Activated CD4-positive, alpha-beta memory T cell treated with anti-CD3 and anti-CD28 coated beads, Interleukin-2, amount 10 ng/mL, durations not matched to agents 7 days and 5 days (primary cell): ENCODE data around the gene DNM2. TPM values are rescaled to one million over a fixed set of nuclear protein-coding genes. Genes with fewer than 3 reads are reported as not detected.

Experiments used
- CTCF ChIA-PET: fragments of 350-600 bp; sonication (Branson Sonifier 250); formaldehyde crosslinking; loops from one replicate; lab custom pipeline; 2021; ENCODE audit warnings: antibody characterized with exemption, inconsistent platforms; lab: Charles Lee
- POLR2A ChIA-PET: fragments of 350-600 bp; sonication (Branson Sonifier 250); formaldehyde crosslinking; loops from one replicate; lab custom pipeline; 2021; ENCODE audit warnings: antibody characterized with exemption; lab: Charles Lee
- DNase-seq: peaks from one replicate; pipeline ENCODE4 v3.0.0-alpha.2; 2020
- H3K27ac Mint-ChIP-seq: one replicate; pipeline ENCODE4 v1.8.0; 2021; ENCODE audit warnings: mild to moderate bottlenecking, mixed read lengths
- H3K27me3 Mint-ChIP-seq: one replicate; pipeline ENCODE4 v1.8.0; 2021; ENCODE audit warnings: mixed read lengths
- H3K36me3 Mint-ChIP-seq: one replicate; pipeline ENCODE4 v1.8.0; 2021; ENCODE audit warnings: low read depth, mixed read lengths
- H3K4me1 Mint-ChIP-seq: one replicate; pipeline ENCODE4 v1.8.0; 2021; ENCODE audit warnings: mixed read lengths
- H3K4me3 Mint-ChIP-seq: one replicate; pipeline ENCODE4 v1.8.0; 2021; ENCODE audit warnings: mild to moderate bottlenecking, mixed read lengths
- H3K9me3 Mint-ChIP-seq: one replicate; pipeline ENCODE4 v1.8.0; 2021; ENCODE audit warnings: mixed read lengths
- total RNA-seq, 2 experiments: library from RNA; stranded (reverse); gene quantifications; one replicate each; pipeline ENCODE4 v1.2.3, GENCODE V29; 2021

The DNM2 gene
- total RNA-seq, 2 experiments from 2014 or later = 277 to 288 TPM

- no peaks in the 10 kb centered on the region for H3K9me3 Mint-ChIP-seq
- no peaks in the 10 kb centered on the region for H3K27me3 Mint-ChIP-seq
- no peak overlapping the region for H3K4me3 Mint-ChIP-seq
- peaks cover 35% of the 10 kb centered on the region for H3K4me1 Mint-ChIP-seq
- POLR2A ChIA-PET = no interaction called here
- no peak overlapping the region for H3K27ac Mint-ChIP-seq
- DNase-seq = no peak
- CTCF ChIA-PET = interaction anchor here (1.6 kb wide), 1 partner anchor 100 kb away, joined by 5 read pairs; the partner anchor contains the start of gene DNM2
- peaks cover 69% of the 10 kb centered on the region for H3K36me3 Mint-ChIP-seq
Measured at GRCh38 chr19:10817291-10818038, 99.6 kb downstream of the DNM2 start.

GRCh38 chr19:10818301-10819123 lies 100.6 kb downstream of the DNM2 start:
- H3K4me1 Mint-ChIP-seq = peaks cover 25% of the 10 kb centered on the region
- no peak for DNase-seq
- ChIA-PET CTCF (interaction anchor here (1.6 kb wide), 1 partner anchor 101 kb away, joined by 5 read pairs; the partner anchor contains the start of gene DNM2), POLR2A (no interaction called here)
- peaks cover 64% of the 10 kb centered on the region for H3K36me3 Mint-ChIP-seq
- H3K27me3 Mint-ChIP-seq = no peaks in the 10 kb centered on the region
- no peak overlapping the region for H3K27ac Mint-ChIP-seq
- H3K9me3 Mint-ChIP-seq = no peaks in the 10 kb centered on the region
- H3K4me3 Mint-ChIP-seq = no peak overlapping the region

GRCh38 chr19:10819124-10820060 lies 101.5 kb downstream of the DNM2 start:
- CTCF ChIA-PET = interaction anchor here (1.6 kb wide), 1 partner anchor 102 kb away, joined by 5 read pairs; the partner anchor contains the start of gene DNM2
- Mint-ChIP-seq H3K9me3 (no peaks in the 10 kb centered on the region), H3K4me3 (no peak overlapping the region), H3K36me3 (peaks cover 69% of the 10 kb centered on the region), H3K4me1 (peaks cover 23% of the 10 kb centered on the region), H3K27ac (no peak overlapping the region), H3K27me3 (no peaks in the 10 kb centered on the region)
- no peak for DNase-seq
- POLR2A ChIA-PET = no interaction called here

GRCh38 chr19:10820173-10820572 lies 102.3 kb downstream of the DNM2 start:
- Mint-ChIP-seq H3K27ac (no peak overlapping the region), H3K27me3 (no peaks in the 10 kb centered on the region), H3K36me3 (peaks cover 70% of the 10 kb centered on the region), H3K9me3 (no peaks in the 10 kb centered on the region), H3K4me1 (peaks cover 16% of the 10 kb centered on the region), H3K4me3 (no peak overlapping the region)
- CTCF ChIA-PET = interaction anchor here (0.7 to 2.5 kb wide), 7 partner anchors 9 to 118 kb away, joined by 3 to 23 read pairs (median 3); partner anchors contain the start of genes DNM2, QTRT1 and TMED1
- no peak for DNase-seq
- POLR2A ChIA-PET = interaction anchor here (0.8 to 2.3 kb wide), 4 partner anchors 14 to 103 kb away, joined by 3 to 14 read pairs (median 9); partner anchors contain the start of genes DNM2 and TMED1

GRCh38 chr19:10823690-10824089 lies 105.8 kb downstream of the DNM2 start:
- POLR2A ChIA-PET = interaction anchor here (1.0 kb wide), 1 partner anchor 10 kb away, joined by 3 read pairs; no protein-coding TSS in a partner anchor
- no peak overlapping the region for H3K4me3 Mint-ChIP-seq

GRCh38 chr19:10826231-10826630 lies 108.4 kb downstream of the DNM2 start:
- Mint-ChIP-seq H3K27me3 (no peaks in the 10 kb centered on the region), H3K9me3 (no peaks in the 10 kb centered on the region), H3K4me1 (peaks cover 3% of the 10 kb centered on the region), H3K4me3 (no peak overlapping the region), H3K27ac (no peak overlapping the region), H3K36me3 (peaks cover 49% of the 10 kb centered on the region)
- DNase-seq = no peak
- ChIA-PET POLR2A (interaction anchor here (2.1 kb wide), 1 partner anchor 9 kb away, joined by 8 read pairs; the partner anchor contains the start of gene TMED1), CTCF (interaction anchor here (0.6 to 0.7 kb wide), 2 partner anchors 32 to 181 kb away, joined by 3 to 4 read pairs; no protein-coding TSS in a partner anchor)

More at GRCh38 chr19:10823690-10824089, 105.8 kb downstream of the DNM2 start:
- H3K4me1 Mint-ChIP-seq = peaks cover 16% of the 10 kb centered on the region
- H3K27ac Mint-ChIP-seq = no peak overlapping the region
- H3K27me3 Mint-ChIP-seq = no peaks in the 10 kb centered on the region
- peaks cover 64% of the 10 kb centered on the region for H3K36me3 Mint-ChIP-seq
- DNase-seq = no peak
- no peaks in the 10 kb centered on the region for H3K9me3 Mint-ChIP-seq
- CTCF ChIA-PET = interaction anchor here (0.6 to 1.0 kb wide), 2 partner anchors 28 to 35 kb away, joined by 3 read pairs; no protein-coding TSS in a partner anchor

- Mint-ChIP-seq H3K36me3 (peaks cover 43% of the 10 kb centered on the region), H3K27ac (no peak overlapping the region), H3K4me1 (no peaks in the 10 kb centered on the region), H3K27me3 (no peaks in the 10 kb centered on the region), H3K4me3 (no peak overlapping the region), H3K9me3 (no peaks in the 10 kb centered on the region)
- DNase-seq = no peak
- ChIA-PET POLR2A (interaction anchor here (2.1 kb wide), 1 partner anchor 9 kb away, joined by 8 read pairs; the partner anchor contains the start of gene TMED1), CTCF (interaction anchor here (0.6 to 1.6 kb wide), 4 partner anchors 22 to 181 kb away, joined by 3 to 6 read pairs (median 4); partner anchors contain the start of gene C19orf38)
Measured at GRCh38 chr19:10826846-10827245, 109.0 kb downstream of the DNM2 start.

- H3K9me3 Mint-ChIP-seq = no peaks in the 10 kb centered on the region
- H3K4me1 Mint-ChIP-seq = no peaks in the 10 kb centered on the region
- CTCF ChIA-PET = interaction anchor here (0.9 to 2.6 kb wide), 5 partner anchors 8 to 112 kb away, joined by 3 to 12 read pairs (median 6); no protein-coding TSS in a partner anchor
- peaks cover 35% of the 10 kb centered on the region for H3K36me3 Mint-ChIP-seq
- POLR2A ChIA-PET = interaction anchor here (1.1 kb wide), 1 partner anchor 111 kb away, joined by 6 read pairs; the partner anchor contains the start of gene DNM2
- H3K27ac Mint-ChIP-seq = no peak overlapping the region
- no peak for DNase-seq
- no peak overlapping the region for H3K4me3 Mint-ChIP-seq
- no peaks in the 10 kb centered on the region for H3K27me3 Mint-ChIP-seq
Measured at GRCh38 chr19:10828981-10829821, 111.3 kb downstream of the DNM2 start.

- POLR2A ChIA-PET = interaction anchor here (1.1 kb wide), 1 partner anchor 112 kb away, joined by 6 read pairs; the partner anchor contains the start of gene DNM2
- H3K4me1 Mint-ChIP-seq = peaks cover under 1% of the 10 kb centered on the region
- CTCF ChIA-PET = interaction anchor here (2.6 kb wide), 1 partner anchor 34 kb away, joined by 12 read pairs; no protein-coding TSS in a partner anchor
- H3K27me3 Mint-ChIP-seq = no peaks in the 10 kb centered on the region
- H3K9me3 Mint-ChIP-seq = no peaks in the 10 kb centered on the region
- no peak for DNase-seq
- H3K27ac Mint-ChIP-seq = no peak overlapping the region
- no peak overlapping the region for H3K4me3 Mint-ChIP-seq
- peaks cover 28% of the 10 kb centered on the region for H3K36me3 Mint-ChIP-seq
Measured at GRCh38 chr19:10829967-10830366, 112.1 kb downstream of the DNM2 start.

GRCh38 chr19:10830370-10830769 lies 112.5 kb downstream of the DNM2 start:
- POLR2A ChIA-PET = no interaction called here
- H3K27me3 Mint-ChIP-seq = no peaks in the 10 kb centered on the region
- DNase-seq = no peak
- no peak overlapping the region for H3K4me3 Mint-ChIP-seq
- no peak overlapping the region for H3K27ac Mint-ChIP-seq
- H3K9me3 Mint-ChIP-seq = no peaks in the 10 kb centered on the region
- CTCF ChIA-PET = interaction anchor here (2.6 kb wide), 1 partner anchor 34 kb away, joined by 12 read pairs; no protein-coding TSS in a partner anchor
- H3K4me1 Mint-ChIP-seq = peaks cover 2% of the 10 kb centered on the region
- peaks cover 26% of the 10 kb centered on the region for H3K36me3 Mint-ChIP-seq
